ENCODE data around the gene GRIPAP1.
A peak's percentile ranks its signal among the peaks of the same experiment; 100 is the strongest.

GRIPAP1 gene

GRCh38 chrX:48957827-48958634 is 44.0 kb downstream of the GRIPAP1 start:
- peak; percentile 92 to 94 for DNase-seq

DNA sequence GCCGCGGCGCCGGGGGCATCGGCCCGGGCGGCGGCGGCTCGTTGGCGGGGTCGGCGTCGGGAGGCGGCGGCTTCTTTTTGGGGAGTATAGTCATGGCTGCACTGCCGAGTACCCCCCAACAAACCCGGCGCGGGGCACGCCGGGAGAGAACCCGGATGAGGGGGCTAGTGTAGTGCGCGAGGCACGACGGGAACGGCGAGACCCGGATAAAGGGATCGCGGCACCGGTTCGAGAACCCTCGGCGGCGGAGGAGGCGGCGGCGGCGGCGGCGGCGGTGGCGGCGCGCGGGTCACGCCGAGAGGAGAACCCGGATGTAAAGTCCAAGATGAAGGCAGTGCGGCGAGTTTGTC is 44.6 kb downstream of the GRIPAP1 start, which contains the start of gene OTUD5:
TSS of gene OTUD5 (minus strand) at position 131 of the 350 bp plus-strand sequence. CDS start at position 94, 37 bp downstream.
- DNase-seq: peak; percentile 38 to 53

GRCh38 chrX:48956728-48957414 is 45.2 kb downstream of the GRIPAP1 start:
- DNase-seq: no peak

DNA sequence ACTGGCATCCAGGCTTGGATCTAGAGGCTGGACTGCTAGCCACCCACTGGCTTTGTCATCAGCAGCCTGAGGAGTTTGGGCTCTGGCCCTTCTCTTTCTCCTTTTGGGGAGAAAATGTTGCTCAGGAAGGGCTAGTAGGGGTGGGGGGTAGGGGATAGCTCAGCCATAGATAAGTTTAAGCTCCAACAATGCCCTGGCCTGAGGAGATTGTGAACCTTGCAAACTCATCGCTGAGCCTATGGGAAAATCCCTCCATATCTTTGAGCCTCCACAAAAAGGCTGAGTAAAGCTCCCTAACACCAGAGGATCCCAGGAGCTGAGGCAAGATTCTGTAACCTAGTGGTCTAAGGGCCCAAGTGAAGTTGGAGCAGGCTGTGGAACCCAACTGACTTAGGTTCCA is 53.5 kb downstream of the GRIPAP1 start:
- DNase-seq: no peak

GRCh38 chrX:48945517-48946348 is 56.3 kb downstream of the GRIPAP1 start:
- DNase-seq: peak; percentile 20 to 57

DNA sequence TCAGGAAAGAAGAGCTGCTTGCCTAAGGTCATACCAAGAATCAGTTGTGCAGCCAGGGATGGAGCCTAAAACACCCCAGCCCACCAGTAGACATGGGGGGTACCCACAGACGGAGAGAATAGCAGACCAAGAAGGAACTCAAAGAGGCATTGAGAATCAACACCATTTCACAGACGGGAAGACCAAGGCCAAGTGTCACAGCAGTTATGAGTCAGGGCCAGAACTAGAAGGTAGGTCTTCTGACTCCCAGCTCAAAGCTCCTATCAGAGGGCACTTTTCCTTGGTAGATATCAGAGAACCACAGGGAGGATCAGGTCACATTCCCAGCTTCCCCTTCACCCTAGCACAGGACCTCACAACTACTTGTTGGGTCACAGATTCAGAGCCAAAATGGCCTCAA is 59.2 kb downstream of the GRIPAP1 start:
- no peak for DNase-seq

- no peak for DNase-seq
These were observed 61.6 kb downstream of the GRIPAP1 start for GRCh38 chrX:48940404-48940955.

DNA sequence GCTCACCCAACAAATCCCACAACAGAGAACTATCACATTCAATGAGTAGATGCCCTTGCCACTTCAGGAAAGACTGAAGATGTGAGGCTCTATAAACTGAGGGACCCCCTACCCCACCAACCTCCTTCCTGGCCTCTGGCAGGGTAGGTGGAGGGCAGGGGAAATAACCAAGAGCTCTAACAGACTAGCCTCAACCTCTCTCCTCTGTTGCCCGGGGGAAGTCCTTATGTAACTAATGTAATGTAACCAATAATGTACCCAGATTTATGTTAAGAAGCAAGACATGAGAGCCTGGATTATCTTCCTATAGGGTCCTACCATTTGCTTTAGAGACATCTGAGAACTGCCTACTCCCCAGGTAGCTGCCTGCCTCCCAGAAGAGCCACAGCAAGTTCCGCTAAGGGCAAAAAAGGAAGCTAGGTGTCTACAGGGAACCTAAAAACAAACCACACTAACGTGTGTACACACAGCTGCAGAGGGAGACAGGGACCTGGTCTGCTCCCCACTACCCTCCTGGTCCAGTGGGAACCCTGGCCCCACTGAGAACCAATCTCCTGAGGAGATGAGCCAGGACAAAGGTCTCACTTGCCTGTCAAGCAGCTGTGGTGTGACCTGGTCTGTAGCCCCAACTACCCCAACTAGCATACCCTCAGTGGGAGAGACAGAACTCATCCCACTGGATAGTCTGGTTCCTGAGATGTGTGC is 62.4 kb downstream of the GRIPAP1 start:
- no peak for DNase-seq

GRCh38 chrX:48938721-48939425 is 63.2 kb downstream of the GRIPAP1 start:
- DNase-seq: no peak

DNA sequence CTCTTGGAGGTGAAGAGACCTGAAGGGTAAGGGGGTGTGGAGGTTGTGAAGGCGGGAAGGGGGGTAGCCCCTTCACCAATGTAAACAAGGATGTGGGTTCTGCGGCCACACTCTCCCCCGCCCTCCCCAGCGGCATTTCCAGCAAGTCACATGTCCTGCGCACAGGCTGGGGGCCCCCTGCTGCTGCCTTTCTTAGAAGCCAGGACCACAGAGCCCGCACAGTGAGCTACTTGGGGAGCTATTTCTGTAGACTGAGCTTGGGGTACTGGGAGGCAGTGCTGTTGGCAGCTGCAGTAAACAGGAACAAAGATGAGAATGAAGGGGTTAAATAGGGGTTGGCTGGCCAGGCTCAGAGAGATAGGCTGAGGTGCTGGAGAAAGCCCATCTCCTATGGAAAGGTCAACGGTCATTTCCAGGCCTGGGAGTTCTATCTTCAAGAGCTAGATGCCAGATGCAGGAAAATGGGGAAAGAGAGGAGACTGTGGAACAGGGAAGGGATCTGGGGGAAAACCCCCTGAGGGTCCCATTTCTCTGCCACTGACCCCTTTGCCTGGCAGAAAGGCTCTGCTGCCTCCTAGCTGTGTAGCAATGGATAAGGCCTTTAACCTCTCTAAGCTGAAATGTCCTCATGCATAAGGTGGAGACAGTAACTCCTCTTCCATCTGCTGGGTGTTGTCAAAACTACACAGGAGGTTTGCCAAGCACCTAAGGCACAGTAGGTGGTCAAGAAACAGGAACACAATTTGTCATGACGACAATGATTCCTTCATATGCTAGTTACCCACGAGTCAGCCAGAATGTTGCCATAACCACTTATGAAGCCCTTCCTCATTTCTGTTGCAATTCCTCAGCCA is 64.8 kb downstream of the GRIPAP1 start:
- peak; percentile 31 to 36 for DNase-seq

- no peak for DNase-seq
These were observed 65.5 kb downstream of the GRIPAP1 start for GRCh38 chrX:48936429-48937053.

DNA sequence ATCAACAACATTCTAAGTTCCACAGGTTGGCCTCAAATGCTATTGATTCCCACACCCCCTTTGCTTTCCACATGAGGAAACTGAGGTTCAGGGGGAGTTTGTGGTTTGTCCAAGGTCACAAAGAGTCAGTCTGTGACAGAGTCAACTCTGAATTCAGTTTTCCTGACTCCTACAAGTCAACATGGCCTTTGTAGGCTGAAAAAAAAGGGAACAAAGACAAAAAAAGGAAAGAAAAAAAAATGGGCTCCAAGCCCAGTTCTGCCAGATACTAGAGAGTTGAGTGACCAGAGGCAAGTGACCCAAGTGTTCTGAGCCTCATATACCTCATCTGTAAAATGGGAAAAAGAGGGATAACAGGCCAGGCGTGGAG is 66.8 kb downstream of the GRIPAP1 start:
- DNase-seq: no peak

- DNase-seq: no peak
These were observed 67.3 kb downstream of the GRIPAP1 start for GRCh38 chrX:48934581-48935300.

DNA sequence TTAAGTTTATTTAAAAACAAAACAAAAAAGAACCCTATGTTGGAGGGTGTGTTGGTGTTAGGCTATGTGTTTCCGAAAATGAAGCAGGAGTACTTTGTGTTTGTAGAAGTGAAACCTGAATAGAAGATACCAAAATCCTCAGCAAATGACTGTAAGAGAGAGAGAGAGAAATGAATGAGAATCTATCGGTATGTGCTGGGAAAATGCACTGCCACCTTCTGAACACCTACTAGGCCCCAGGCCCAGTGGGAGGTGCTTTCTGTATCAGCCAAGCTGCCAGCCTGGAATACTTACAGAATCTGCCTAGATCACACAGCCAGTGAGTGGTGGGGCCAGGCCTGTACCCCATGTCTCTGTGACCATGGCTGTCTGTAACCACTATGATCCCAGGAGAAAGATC is 68.3 kb downstream of the GRIPAP1 start:
- no peak for DNase-seq

- DNase-seq: no peak
These were observed 74.2 kb downstream of the GRIPAP1 start for GRCh38 chrX:48927736-48928382.

DNA sequence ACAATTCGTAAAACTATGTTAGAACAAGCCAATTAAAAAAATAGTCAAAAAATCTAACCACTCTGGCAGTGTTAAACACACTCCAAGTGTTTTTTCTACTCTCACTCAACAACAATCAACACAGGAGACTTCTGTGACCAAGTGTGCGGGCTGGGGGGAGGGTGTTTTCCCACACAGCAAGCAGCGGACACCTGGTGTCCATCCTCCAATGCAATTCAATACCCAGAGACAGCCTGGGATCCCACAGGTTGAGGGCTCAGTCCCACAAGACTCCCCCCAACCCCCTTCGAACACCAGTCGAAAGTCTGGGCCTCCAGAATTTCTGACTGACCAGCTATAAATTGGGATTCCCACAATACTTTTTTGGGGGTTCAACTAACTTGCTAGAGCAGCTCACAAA is 74.9 kb downstream of the GRIPAP1 start:
- no peak for DNase-seq

DNA sequence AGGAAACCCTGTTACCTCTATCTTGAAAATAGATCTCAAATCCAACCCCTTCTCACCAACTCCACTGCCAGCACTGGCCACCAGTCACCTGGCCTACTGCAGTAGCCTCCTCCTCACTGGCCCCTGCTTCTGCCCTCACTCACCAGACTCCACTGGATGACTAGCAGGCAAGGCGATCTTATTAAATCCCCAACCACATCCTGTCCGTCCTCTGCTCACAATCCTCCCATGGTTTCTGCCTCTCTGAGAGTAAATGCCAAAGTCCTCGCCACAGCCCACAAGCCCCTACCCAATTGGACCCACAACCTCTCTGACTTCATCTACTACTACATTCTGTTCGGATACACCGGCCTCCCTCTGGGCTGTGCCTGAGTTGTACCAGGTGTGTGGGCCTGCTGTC is 77.8 kb downstream of the GRIPAP1 start:
- DNase-seq: no peak

GRCh38 chrX:48923771-48924170 is 78.3 kb downstream of the GRIPAP1 start:
- DNase-seq: no peak

Data from Kasumi-1 (cell line).